Left forelimb (tissue), 1 donor: ENCODE data around the gene RTL5.

Experiments used
- DNase-seq: peaks from one replicate; pipeline ENCODE4 v3.0.0-alpha.2; 2018; ENCODE audit warnings: low spot score

Gene RTL5

DNA sequence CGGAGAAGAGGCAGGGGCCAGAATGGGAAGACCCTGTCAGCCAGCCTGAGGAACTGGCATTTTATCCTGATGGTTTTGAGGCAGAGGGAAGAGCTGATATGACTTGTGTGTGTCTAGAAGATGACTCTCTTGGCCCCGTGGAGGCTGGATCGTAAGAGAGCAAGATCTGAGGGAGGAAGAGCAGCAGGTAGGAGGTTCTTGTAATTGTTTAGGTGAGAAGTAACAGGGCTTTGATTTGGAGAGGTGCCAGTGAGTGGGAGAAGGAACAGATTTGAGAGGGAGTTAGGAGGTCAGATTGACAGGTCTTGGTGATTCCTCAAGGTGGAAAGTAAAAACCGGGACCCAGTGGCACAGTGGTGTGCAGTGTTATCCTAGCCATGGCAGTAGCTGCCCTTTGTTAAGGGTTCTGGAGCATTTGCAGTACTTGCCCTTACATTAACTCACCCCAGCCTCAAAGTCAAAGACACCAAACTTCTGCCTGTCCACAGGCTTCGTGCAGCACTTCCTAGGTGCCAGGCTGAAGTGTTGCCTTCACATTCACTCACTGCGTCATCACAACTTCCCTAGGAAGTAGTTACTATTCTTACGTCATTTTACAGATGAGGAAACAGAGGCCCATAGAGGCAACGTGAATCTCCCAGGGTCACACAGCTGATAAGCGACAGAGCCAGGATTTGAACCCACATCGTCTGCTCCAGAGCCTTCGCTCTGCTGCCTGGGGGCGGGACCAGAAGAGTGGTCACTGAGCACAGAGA lies 23.7 kb downstream of the RTL5 start:
- no peak for DNase-seq

DNA sequence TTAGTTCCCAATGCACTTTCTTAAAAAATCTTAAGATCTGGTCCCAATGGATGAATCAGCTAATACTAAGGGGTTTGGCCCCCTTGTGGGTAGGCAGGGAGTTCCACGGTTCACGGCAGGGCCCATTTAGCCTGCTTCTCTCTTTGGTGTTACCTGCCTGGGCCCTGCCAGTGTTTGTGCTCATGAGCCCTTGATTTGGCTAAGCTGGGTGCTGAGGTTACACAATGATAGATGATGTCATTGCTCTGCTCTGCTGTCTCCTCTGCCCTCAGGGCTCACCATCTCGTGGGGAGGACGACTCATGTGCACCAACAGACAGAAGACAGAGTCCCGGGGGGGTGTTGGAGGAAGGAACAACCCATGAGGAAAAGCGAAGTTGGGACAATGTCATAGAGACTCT lies 24.4 kb downstream of the RTL5 start:
- no peak for DNase-seq

DNA sequence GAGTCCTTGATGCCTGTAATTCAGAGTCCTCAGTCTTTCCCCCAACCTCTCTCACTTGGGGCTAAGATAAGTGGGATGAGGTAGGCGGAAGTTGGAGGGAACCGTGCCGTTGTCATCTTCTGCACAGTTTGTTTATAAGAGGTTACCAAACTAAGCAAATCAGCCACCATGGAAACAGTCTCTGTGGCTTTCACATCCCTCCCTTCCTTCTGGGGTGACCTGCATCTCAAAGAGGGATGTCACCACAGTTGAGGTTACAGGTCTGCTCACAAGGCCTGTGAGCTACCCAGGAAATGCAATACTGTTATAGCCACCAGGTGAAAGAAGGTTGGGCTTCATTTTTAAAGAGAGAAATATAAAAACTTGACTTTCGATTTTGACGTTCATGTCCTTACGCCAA lies 26.3 kb downstream of the RTL5 start:
- DNase-seq, result no peak

DNA sequence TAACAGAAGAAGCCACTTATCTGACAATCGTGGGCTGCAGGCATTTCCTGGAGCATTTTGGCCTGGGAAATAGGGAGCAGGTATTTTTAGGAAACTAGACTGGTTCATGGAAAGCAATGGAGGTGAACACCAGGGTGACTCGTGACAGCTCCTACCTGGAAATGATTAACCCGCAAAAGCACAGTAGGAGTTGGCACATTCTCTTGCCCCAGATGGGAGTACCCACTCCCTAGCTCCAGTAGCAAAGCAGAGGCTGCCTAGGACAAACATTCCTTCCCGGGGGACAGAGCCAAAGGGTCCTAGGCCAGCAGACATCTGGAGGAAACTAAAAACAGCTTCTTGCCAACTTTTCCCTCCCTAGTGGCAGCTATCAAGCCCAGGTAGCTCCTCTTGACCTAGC lies 29.0 kb downstream of the RTL5 start:
- DNase-seq, result no peak

DNA sequence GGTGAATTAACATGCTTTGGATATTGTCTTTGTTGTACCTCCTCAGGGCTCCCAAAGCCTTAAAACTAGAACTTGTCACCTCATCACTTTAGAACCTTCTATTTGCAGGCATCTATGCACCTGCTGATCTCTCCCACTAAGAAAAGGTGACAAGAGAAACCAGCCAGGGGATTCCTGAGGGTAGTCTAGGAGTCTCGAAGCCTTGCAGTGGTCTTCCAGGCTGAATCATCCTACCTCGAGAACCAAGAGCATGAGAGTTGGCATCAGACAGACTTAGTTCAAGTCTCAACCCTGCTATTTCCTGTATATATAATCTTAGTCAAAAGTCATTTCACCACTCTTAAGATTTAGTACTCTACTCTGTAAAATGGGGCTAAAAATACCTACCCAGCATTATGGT lies 29.6 kb downstream of the RTL5 start:
- DNase-seq, result no peak

DNA sequence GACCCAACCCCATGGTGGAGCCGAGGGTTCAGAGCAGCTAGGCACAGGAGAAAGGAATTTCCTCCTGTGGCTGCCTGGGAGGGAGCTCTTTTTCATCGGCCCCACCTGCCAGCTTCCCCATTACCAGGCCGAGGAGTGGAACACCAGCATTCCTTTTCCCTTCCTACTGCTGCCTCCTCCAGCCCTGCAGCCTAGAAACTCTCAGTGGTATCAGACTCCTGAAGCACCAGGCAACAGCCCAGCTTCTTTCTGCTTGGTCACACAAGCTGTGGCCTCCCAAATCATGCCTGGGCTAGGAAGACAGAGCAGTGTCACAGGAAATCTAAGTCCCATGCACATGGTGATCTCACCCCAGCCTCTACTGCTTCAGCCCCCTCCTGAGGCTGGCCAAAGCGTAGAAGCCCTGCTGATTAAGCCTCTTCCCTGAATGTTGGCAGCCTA lies 30.1 kb downstream of the RTL5 start:
- DNase-seq, result no peak

DNA sequence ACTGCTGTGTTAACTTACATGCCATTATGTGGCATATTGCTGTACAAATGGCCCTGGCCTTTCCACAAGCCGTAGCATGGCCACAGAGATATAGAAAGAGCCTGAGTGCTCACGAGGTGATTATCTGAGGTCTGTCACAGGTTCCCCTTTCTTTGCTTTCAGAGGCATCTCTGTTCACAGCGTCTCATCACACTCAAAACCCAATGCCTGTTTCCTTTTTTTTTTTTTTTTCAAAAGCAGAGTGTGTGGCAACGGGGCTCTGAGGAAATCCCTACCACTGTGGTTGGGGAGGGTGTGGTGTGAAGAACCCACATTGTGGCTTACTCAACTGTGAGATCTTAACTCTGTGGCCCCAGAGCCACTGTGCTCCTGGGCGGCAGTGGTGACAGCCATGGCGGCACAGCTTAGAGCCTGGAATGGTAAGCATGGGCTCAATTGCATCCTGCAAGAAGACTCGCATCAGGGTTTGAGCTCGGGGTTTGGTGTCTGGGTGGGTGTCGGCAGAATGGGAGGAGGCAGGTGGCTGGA lies 30.8 kb downstream of the RTL5 start:
- DNase-seq, result no peak

DNA sequence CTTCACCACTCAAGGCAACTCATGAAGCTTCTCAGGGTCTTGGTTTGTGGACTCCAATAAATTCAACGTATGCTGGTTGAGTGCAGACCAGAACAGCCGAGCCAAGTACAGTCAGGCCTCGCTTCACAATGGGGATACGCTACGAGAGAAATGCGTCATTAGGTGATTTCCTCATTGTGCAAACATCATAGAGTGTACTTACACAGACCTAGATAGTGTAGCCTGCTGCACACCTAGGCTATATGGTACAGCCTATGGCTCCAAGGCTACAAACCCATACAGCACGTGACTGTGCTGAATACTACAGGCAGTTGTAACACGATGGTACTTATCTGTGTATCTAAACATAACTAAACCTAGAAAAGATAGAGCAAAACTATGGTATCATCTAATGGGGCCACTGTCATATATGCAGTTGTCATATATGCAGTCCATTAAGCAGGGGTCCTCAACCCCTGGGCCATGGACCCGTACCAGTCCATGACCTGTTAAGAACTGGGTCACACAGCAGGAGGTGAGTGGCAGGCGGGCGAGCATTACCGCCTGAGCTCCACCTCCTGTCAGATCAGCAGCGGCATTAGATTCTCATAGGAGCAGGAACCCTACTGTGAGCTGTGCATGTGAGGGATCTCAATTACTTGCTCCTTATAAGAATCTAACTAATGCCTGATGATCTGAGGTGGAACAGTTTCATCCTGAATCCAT lies 31.5 kb downstream of the RTL5 start:
- DNase-seq, result no peak

DNA sequence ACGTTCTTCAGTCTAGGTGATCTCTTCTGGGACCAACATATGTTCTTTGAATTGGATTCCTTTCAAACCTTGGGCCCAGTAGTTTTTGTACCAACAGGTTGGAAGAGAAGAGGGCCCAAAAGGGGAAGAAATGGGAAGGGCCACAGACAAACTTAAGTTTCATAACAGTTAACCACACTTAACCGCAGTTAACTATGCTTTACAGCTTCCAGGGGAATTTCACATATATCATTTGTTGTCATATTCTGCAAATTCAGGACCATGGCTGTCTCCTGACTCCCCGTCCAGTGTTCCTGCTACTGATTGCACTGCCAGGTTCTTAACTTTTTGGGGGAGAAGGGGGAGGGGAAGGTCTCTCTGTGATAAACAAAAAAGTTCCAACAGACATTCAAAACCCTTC lies 34.6 kb downstream of the RTL5 start:
- no peak for DNase-seq

DNA sequence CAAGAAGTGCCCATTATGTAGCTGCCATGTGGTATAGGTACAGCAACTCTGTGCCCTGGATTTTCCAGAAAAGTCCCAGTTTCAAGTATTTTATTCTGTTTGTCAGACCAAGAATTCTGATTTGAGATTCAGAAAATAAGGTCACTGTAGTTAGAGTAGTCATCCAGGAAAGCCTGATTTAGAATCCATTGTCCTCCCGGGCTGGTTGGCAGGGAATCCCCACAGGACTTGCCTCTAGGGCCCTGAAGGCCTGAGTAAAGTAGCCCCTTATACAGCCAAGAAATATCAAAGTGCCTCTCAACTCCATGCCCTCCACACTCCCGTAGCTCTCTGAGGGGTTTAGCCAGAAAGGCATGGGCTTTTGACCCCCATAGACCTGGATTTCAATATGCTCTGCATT lies 36.3 kb downstream of the RTL5 start:
- no peak for DNase-seq

DNA sequence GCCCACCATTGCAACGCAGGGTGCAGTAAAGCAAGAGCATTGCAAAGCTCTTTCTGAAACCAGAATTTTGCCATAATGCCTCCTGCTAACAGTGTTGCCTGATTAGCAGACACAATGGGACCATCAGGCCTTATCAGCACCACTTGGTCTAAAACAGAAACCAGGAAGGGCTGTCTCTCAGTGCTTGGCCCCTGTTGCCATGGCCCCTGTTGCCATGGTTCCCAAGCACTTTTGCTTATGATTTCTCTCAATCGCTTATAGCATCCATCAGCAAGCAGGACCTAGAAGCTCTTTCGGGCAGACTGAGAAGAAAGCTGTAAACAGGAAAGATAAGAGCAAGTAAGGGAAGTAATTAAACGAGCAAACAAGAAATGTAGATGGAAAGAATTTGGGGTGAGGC lies 36.8 kb downstream of the RTL5 start:
- no peak for DNase-seq

DNA sequence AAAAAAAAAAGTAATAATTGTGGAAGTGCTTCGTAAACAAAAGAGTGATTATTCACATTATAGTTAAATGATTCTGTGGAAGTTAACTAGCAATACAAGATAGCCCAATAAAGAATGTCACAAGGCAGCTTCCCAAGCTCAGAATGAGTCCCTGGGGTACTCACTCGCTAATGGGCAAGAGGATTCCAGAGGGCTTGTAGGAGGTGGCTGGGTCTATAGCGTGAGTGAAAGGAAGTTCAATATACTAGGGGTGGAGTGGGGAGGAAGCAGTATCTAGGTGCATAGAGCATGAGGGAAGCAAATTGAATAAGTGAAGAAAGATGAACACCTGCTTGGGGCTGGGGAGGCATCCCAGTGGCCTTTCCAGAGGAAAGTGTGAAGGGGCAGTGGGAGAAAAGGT lies 42.5 kb downstream of the RTL5 start:
- DNase-seq, result no peak

DNA sequence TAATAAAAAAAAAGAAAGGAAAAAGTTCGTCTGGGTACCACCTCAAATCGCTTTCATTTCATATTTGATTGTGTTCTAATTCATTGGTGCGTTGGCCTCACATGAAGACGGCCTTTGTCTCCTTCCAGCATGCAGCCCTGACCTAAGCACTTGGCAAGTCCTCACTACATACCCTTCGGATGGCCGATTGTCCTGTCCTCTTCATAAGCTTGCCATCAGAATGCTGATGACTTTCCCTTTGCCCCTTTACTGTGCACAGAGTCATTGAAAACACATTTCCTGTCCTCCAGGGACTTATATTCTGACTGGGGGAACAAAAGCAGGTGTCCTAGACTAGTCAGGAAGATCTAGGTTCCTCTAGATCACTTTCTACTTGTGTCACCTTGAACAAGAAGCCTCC lies 43.0 kb downstream of the RTL5 start:
- no peak for DNase-seq

DNA sequence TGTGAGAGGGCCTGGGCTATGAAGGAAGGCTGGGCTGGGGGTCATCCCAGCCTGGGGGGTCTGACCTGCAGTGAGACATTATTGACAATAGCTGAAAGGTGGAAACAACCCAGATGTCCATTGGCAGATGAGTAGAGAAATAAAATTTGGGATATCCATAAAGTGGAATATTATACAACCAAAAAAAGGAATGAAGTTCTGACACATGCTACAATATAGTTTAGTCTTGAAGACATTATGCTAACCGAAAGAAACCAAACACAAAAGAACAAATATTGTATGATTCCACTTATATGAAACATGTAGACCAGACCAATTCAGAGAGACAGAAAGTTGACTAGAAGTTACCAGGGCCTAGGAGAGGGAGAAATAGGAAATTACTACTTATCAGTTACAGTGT lies 44.7 kb downstream of the RTL5 start:
- DNase-seq, result no peak

DNA sequence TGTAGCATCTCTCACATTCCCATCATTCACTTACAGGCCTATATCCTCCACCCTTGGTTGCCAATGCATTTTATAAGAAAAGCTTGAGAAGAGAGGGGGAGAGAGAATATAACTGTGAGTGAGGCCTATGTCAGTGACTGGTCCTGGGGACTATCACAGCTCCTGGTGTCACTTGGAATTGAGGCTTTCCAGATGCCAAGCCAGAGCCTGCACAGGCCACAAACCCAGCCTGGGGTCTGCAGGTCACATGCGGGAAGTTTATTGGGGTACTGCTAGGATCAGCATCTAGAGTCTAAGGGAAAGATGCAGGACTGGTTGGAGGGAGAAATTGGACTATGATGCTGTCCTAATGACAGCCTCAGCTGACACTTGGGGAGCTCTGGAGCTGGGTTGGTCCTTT lies 47.6 kb downstream of the RTL5 start:
- no peak for DNase-seq

DNA sequence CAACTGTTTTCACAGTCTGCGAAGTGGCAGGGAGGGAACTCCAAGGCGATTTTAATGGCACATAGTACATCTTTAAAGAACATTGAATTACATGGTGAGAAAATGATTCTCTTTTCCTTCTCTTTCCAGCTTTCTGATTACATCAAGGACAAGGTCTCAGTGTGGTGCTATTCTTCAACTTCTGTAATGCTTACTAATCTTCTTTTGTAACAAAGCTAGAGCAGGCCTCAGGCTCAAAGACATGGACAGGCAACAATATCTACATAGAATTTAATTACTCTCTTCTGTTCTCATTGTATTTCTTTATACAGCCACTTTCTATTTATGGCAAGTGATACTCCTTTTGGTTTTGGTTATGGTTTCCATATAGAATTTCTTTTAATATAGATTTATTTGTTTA lies 48.4 kb downstream of the RTL5 start:
- no peak for DNase-seq

DNA sequence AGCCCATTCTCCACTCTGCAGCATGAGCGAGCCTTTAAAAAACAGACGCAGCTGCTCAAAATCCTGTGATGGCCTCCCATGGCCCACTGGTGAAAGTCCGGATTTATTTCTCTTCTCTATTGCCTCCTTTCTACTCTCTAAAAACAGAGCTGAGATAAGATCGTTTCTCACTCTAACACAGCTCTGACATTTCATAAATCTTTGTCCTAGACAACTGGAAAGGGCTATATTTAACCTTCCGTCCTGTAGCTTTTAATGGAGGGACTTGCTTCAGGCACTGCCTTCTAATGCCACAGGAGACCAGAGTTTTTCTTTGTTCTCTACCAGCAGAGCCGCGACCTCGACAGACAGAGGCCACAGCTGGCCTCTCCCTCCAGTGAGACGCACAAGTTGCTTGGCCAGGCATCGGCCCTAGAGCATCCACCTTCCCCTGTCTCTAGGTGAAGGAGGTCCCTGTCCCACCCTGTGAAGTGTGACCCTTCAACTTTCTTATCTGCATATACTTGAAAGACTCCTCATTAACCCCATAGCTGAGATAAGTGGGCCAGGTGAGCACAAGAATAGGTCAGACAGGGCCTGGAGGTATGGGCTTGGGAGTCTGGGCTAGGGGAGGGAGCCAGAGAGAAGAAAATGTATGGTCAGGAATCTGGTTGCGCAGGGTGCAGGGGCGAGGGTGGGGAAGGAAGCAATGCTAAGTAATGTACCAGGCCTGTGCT lies 50.0 kb downstream of the RTL5 start:
- DNase-seq, result no peak

DNA sequence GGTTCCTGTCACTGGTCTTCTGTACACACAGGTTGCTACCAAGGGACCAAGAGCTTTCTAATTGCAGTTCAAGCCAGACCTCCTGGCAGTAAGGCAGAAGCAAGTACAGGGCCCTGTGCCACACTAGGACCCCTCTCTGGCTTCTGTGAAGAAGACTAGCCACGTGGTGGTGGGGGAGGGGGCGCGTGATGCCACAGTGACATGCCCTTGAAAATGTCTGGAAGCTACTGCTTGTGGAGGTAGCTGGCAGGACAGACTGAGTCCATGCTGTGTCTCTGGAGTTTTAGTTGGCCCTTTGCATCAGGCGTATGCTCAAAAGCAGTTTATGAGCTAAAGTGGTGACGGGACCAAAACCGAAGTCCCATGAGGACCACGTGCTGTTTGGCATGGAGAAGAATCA lies 50.9 kb downstream of the RTL5 start:
- no peak for DNase-seq

DNA sequence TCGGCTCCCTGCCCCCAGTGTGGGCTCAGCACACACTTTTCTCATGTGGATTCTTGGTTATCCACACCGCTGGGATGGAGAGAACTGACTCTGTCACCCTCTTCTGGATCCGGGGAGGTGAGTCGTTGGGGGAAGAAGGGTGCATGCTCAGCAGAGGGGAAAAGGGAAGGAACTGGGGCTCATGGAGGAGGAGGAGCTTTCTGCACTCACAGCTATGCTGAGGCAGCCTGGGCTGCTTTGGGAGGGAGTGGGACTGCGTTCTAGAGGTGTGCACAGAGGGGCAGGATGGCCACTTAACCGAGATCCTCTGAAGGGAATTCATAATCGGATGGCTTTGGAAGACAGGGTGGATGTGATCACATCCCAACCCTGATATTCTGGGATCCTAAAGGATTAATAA lies 51.6 kb downstream of the RTL5 start:
- DNase-seq, result no peak

DNA sequence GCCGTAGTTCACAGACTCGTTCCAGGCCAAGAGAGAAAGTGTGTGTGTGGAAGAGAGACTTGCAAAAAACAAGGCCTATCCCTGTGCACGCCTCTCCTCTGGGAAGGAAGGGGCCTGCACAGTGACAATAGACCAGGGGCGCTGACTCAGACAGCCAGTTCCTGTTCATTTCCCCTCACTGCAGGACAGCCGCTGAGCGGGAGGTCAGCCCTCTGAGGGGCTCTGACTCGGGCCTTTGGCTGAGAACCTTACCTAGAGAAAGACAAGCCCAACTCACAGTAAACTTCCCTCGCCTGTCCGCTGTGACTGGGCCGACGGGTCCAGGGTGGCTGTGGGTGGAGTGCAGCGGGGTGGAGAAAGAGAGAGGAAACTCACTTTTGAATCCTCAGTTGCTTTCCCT lies 52.1 kb downstream of the RTL5 start:
- no peak for DNase-seq

DNA sequence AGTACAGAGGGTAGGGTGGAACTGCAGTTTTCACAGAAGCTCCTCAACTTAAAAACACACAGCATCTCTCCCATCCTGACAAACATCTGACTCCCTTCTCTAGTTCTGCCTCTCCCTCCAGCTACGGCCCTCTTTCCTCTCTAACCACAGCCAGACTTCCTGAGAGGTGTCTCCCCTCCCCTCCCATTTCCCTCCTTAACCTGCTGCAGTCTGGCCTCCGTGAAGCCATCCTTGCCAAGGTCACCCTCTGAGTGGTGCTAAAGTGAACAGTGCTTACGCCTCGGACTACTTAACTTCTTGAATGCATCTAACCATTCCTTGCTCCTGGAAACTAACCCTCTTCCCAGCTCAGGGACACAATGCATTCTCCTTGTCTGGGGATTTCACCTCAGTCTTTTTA lies 53.3 kb downstream of the RTL5 start:
- no peak for DNase-seq
